ENCODE results near the gene RAC2. TPM values are rescaled to one million over a fixed set of nuclear protein-coding genes. Genes with fewer than 3 reads are reported as not detected.

The RAC2 gene
- total and polyA plus RNA-seq, 9 of the 15 experiments (the other 6 are each of a cell fraction or from before 2014, with no cell fraction given), result 22.7 to 103 (median 43.3) TPM

- no peak for TF ChIP-seq KLF1 (tag; IDR thresholded peaks at IDR 0.05)
- no peak for TF ChIP-seq ZNF253 (CRISPR knock-in tag; conservative IDR thresholded peaks at IDR 0.05)
- no peak for TF ChIP-seq EHMT2 (IDR thresholded peaks at IDR 0.05)
- TF ChIP-seq POLR2H (tag; IDR thresholded peaks at IDR 0.05; ENCODE audit: low read depth), result no peak
- TF ChIP-seq SRSF7 (optimal IDR thresholded peaks at IDR 0.05; ENCODE audit: low read depth, low read length), result no peak
- TF ChIP-seq MCM5 (IDR thresholded peaks at IDR 0.05; ENCODE audit: low read depth), result no peak
- peak; percentile 36 to 68; a peak in 3 of 4 replicates for TF ChIP-seq KDM1A (IDR thresholded peaks at IDR 0.05)
- no peak for TF ChIP-seq KLF13 (tag; IDR thresholded peaks at IDR 0.05; ENCODE audit: borderline replicate concordance, low read depth)
- TF ChIP-seq MAZ (CRISPR knock-in tag; conservative IDR thresholded peaks at IDR 0.05 in 1 of 2, IDR thresholded peaks at IDR 0.05 in 1 of 2), result 0 out of 4 replicates have a peak, but pooled peaks of 1 of the 2 experiments have one; percentile 33
- TF ChIP-seq POLR3A (IDR thresholded peaks at IDR 0.05; ENCODE audit: borderline replicate concordance, extremely low read depth, insufficient read depth, insufficient read length), result no peak
- TF ChIP-seq FOXM1 (IDR thresholded peaks at IDR 0.05; ENCODE audit: low read depth), result no peak
- TF ChIP-seq FOXM1 (CRISPR knock-in tag; IDR thresholded peaks at IDR 0.05; ENCODE audit: low read depth), result no peak
Observed at GRCh38 chr22:37229805-37230672, 14.0 kb downstream of the RAC2 start (continued).

All from K562 (cell line).